ENCODE data around the gene ERLIN1.

ERLIN1 gene

GRCh38 chr10:100183481-100183880, 2.3 kb downstream of the ERLIN1 start:
- no peaks in the 10 kb centered on the region for H3K9me3 ChIP-seq (ENCODE audit: insufficient read depth, low read depth, low read length)
- H3K79me2 ChIP-seq (ENCODE audit: insufficient read depth, low read length) = peaks cover 91% of the 10 kb centered on the region
- no peaks in the 10 kb centered on the region for H3K9me2 ChIP-seq (replicated peaks; ENCODE audit: low read depth, low read length)
- peak overlapping the region; percentile 87 for H3K4me3 ChIP-seq (ENCODE audit: low read length, poor library complexity, severe bottlenecking)
- peaks cover 7% of the 10 kb centered on the region for H3K36me3 ChIP-seq (ENCODE audit: insufficient read depth, low read length)
- peak overlapping the region; percentile 93 for H3K9ac ChIP-seq (ENCODE audit: low read depth, low read length, poor library complexity, severe bottlenecking)
- H2AFZ ChIP-seq (ENCODE audit: low read length) = no peak overlapping the region
- H3K27me3 ChIP-seq (ENCODE audit: insufficient read depth, low read length, poor library complexity, severe bottlenecking) = no peaks in the 10 kb centered on the region
- peaks cover 67% of the 10 kb centered on the region for H3K4me1 ChIP-seq (ENCODE audit: insufficient read depth, low read length, poor library complexity, severe bottlenecking)
- peaks cover 68% of the 10 kb centered on the region for H4K20me1 ChIP-seq (ENCODE audit: insufficient read depth, low read length, poor library complexity, severe bottlenecking)
- H3F3A ChIP-seq (ENCODE audit: low read depth) = no peaks in the 10 kb centered on the region; the same call in 1 of the 2 replicates
- TF ChIP-seq, protein P1, sequence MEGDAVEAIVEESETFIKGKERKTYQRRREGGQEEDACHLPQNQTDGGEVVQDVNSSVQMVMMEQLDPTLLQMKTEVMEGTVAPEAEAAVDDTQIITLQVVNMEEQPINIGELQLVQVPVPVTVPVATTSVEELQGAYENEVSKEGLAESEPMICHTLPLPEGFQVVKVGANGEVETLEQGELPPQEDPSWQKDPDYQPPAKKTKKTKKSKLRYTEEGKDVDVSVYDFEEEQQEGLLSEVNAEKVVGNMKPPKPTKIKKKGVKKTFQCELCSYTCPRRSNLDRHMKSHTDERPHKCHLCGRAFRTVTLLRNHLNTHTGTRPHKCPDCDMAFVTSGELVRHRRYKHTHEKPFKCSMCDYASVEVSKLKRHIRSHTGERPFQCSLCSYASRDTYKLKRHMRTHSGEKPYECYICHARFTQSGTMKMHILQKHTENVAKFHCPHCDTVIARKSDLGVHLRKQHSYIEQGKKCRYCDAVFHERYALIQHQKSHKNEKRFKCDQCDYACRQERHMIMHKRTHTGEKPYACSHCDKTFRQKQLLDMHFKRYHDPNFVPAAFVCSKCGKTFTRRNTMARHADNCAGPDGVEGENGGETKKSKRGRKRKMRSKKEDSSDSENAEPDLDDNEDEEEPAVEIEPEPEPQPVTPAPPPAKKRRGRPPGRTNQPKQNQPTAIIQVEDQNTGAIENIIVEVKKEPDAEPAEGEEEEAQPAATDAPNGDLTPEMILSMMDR (conservative IDR thresholded peaks at IDR 0.05; ENCODE audit: low read length) = no peak
- peak overlapping the region; percentile 97 for H3K4me2 ChIP-seq (ENCODE audit: low read depth, low read length, poor library complexity, severe bottlenecking)

DNA sequence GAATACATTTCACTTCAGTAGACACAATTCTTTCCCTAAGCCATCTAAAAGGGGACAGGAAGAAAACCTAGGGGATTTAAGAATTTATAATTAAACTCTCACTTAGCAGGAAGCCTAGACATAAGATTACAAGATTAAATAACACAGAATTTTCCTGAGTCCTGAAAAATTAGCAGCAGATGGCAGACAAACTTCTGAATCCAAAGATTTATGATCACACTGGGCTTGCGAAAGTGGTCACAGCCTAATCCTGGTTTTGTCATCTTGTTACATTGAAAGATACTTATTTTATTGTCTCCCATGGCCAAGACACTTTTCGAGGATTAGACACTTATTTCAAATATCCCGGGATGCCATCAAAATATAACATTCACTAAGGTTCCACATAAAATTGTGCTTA, 2.9 kb downstream of the ERLIN1 start:
- H3K4me2 ChIP-seq (ENCODE audit: low read depth, low read length, poor library complexity, severe bottlenecking) = peak overlapping the region; percentile 97
- H3K9me2 ChIP-seq (replicated peaks; ENCODE audit: low read depth, low read length) = no peaks in the 10 kb centered on the region
- peaks cover 95% of the 10 kb centered on the region for H3K79me2 ChIP-seq (ENCODE audit: insufficient read depth, low read length)
- H3K9me3 ChIP-seq (ENCODE audit: insufficient read depth, low read depth, low read length) = no peaks in the 10 kb centered on the region
- H3K4me1 ChIP-seq (ENCODE audit: insufficient read depth, low read length, poor library complexity, severe bottlenecking) = peaks cover 68% of the 10 kb centered on the region
- peak overlapping the region; percentile 93 for H3K9ac ChIP-seq (ENCODE audit: low read depth, low read length, poor library complexity, severe bottlenecking)
- H2AFZ ChIP-seq (ENCODE audit: low read length) = no peak overlapping the region
- peaks cover 13% of the 10 kb centered on the region for H3K36me3 ChIP-seq (ENCODE audit: insufficient read depth, low read length)
- peaks cover 73% of the 10 kb centered on the region for H4K20me1 ChIP-seq (ENCODE audit: insufficient read depth, low read length, poor library complexity, severe bottlenecking)
- H3K4me3 ChIP-seq (ENCODE audit: low read length, poor library complexity, severe bottlenecking) = peak overlapping the region; percentile 87
- no peaks in the 10 kb centered on the region; the same call in 1 of the 2 replicates for H3F3A ChIP-seq (ENCODE audit: low read depth)
- H3K27me3 ChIP-seq (ENCODE audit: insufficient read depth, low read length, poor library complexity, severe bottlenecking) = no peaks in the 10 kb centered on the region
- no peak for TF ChIP-seq EZH2phosphoT487 (IDR thresholded peaks at IDR 0.05; ENCODE audit: borderline replicate concordance)
- TF ChIP-seq, protein P1 (conservative IDR thresholded peaks at IDR 0.05; ENCODE audit: low read length) = no peak

DNA sequence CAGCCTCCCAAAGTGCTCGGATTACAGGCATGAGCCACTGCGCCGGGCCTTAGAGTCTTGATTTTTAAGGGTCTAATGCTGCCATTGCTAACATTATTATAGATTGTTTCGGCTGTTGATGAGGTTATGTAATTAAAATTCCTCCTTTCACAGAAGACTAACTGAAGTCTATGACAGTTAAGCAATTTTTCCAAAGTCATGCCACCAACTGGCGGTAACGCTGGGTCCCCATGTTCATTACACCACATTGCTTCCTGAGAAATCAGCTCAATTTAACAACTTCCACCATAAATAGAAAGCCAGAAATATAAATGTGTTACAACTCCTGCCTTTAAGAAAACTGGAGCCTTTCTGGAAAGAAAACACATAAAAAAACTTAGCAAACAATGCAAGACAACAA, 3.5 kb downstream of the ERLIN1 start:
- Histone ChIP-seq H4K20me1 (ENCODE audit: insufficient read depth, low read length, poor library complexity, severe bottlenecking) (peaks cover 80% of the 10 kb centered on the region), H3K9me3 (ENCODE audit: insufficient read depth, low read depth, low read length) (no peaks in the 10 kb centered on the region), H3K4me2 (ENCODE audit: low read depth, low read length, poor library complexity, severe bottlenecking) (peak overlapping the region; percentile 97), H3K79me2 (ENCODE audit: insufficient read depth, low read length) (peaks cover 95% of the 10 kb centered on the region), H3K4me3 (ENCODE audit: low read length, poor library complexity, severe bottlenecking) (peak overlapping the region; percentile 87), H3K36me3 (ENCODE audit: insufficient read depth, low read length) (peaks cover 19% of the 10 kb centered on the region), H3F3A (ENCODE audit: low read depth) (no peaks in the 10 kb centered on the region; the same call in 1 of the 2 replicates), H3K27me3 (ENCODE audit: insufficient read depth, low read length, poor library complexity, severe bottlenecking) (no peaks in the 10 kb centered on the region), H3K9ac (ENCODE audit: low read depth, low read length, poor library complexity, severe bottlenecking) (peak overlapping the region; percentile 93), H3K4me1 (ENCODE audit: insufficient read depth, low read length, poor library complexity, severe bottlenecking) (peaks cover 68% of the 10 kb centered on the region), H2AFZ (ENCODE audit: low read length) (no peak overlapping the region), H3K9me2 (replicated peaks; ENCODE audit: low read depth, low read length) (no peaks in the 10 kb centered on the region)
- TF ChIP-seq, protein P1 (conservative IDR thresholded peaks at IDR 0.05; ENCODE audit: low read length) = no peak
- TF ChIP-seq EZH2phosphoT487 (IDR thresholded peaks at IDR 0.05; ENCODE audit: borderline replicate concordance) = no peak

Data from Loucy (cell line).